GM21619 (cell line): Measurements from ENCODE around the gene NRXN3.

Experiments
- ATAC-seq: cut with Tn5 transposase; IDR thresholded peaks from one replicate; pipeline ENCODE4 v1.9.1; 2021; ENCODE audit not compliant: unreplicated experiment

The NRXN3 gene

GRCh38 chr14:78782551-78782950, 612.4 kb downstream of the NRXN3 start:
- ATAC-seq, result no peak

- ATAC-seq, result no peak
Observed at GRCh38 chr14:78785265-78785664, 615.1 kb downstream of the NRXN3 start.

GRCh38 chr14:78788467-78789360, 618.5 kb downstream of the NRXN3 start:
- no peak for ATAC-seq

GRCh38 chr14:78790271-78790670, 620.1 kb downstream of the NRXN3 start:
- ATAC-seq, result no peak

DNA sequence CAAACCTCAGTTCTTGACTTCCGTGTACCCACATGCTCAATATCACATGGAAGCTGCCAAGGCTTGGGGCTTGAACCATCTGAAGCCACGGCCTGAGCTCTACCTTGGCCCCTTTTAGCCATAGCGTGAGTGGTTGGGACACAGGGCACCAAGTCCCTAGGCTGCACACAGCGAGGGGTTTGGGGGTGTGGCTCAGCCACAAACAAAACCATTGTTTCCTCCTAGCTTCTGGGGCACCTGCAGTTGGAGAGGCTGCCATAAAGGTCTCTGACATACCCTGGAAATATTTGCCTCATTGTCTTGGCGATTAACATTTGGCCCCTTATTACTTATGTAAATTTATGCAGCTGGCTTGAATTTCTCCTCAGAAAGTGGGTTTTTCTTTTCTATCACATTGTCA, 628.6 kb downstream of the NRXN3 start:
- no peak for ATAC-seq

DNA sequence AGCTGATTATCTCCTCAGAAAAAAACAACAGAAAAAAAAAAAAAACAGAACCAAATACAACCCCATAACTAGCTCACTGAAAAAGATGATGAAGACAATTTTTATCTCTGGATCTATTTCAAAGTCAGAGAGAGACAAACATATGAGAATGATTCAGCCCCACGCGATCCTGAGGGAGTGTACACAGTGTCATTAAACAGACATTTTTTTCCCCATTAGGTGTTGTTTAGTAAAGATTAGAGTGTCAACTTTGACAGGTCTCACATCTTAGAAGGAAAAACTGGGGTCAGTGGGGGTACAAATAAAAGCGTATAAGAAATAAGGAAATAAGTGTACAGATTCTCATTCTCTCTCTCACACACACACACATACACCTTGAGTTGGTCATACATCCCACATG, 635.4 kb downstream of the NRXN3 start:
- no peak for ATAC-seq

DNA sequence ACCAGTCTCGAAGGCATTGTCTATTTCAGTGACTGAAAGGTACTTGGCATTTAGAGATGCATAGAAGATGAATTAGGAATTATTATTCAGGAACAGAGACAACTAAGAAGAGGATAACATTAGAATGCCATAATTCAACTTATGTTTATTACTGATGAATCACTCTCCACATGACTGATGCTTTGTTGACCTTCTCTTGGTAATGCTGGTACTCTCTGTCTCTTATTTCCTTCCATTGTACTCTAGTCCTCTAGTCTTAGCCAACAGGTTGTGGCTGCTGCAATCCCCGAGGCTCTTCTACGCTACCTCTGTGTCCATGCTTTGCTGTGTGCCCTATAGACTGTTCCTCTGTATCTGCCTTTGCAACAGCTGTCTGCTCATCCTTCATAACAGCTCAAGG, 652.9 kb downstream of the NRXN3 start:
- ATAC-seq, result no peak

DNA sequence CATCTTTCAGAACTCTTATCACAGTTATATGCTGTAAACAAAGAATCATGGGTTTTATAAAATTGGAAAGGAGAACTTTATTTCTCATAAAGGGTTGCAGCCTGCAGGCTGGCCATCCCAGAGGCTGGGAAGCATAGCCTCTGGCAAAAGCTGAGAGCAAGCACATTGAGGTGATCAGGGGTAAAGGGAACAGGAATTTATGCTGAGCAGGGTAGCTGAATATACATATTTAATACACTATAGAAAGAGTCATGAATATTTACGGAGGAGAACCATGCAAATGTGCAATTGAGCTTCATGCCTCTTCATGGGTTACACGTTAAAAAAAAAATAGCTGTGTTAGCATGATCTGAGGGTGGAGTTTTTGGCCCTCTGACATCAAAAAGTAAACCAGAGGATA, 653.3 kb downstream of the NRXN3 start:
- no peak for ATAC-seq

DNA sequence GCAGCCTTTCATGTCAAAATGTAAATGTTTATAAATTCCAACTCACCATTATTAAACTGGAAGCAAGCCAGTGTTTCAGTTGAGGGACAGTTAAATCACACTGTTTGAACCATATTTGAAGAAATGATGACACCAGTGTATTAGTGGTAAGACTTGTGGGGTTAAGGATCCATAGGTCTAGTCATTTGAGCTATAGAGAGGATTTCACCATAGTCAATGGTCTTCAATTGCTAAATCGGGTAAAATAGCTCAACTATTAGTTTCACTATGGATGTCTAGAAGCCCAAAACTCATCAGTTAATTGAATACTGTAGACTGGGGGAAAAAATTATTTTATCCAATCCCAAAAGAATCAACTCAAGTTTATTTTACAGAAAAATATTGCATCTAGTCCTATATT, 659.1 kb downstream of the NRXN3 start:
- peak; percentile 77 for ATAC-seq

GRCh38 chr14:78834766-78835451, 664.7 kb downstream of the NRXN3 start:
- no peak for ATAC-seq

- ATAC-seq, result no peak
Observed at GRCh38 chr14:78835909-78836308, 665.7 kb downstream of the NRXN3 start.

DNA sequence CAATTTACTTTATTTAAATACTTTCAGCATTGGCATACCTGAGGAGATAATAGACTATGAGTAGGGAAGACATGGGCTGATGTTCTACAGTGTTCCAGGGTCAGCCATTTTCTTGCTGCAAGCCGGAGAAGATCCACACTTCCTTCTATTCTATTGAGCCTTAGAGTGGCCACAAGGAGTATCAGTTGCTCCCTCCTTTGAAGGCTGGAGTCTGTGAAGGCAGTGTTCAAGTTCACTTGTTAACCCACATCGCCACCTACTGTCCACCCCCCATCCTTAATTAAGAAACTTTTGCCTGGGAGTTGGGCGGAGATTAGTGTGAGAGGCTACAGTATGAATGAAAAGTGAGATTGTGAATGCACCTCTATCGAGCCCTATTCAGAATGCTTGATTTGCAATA, 666.6 kb downstream of the NRXN3 start:
- peak; percentile 70 for ATAC-seq

- ATAC-seq, result no peak
Observed at GRCh38 chr14:78838959-78839358, 668.8 kb downstream of the NRXN3 start.

GRCh38 chr14:78840898-78841297, 670.7 kb downstream of the NRXN3 start:
- ATAC-seq, result no peak

DNA sequence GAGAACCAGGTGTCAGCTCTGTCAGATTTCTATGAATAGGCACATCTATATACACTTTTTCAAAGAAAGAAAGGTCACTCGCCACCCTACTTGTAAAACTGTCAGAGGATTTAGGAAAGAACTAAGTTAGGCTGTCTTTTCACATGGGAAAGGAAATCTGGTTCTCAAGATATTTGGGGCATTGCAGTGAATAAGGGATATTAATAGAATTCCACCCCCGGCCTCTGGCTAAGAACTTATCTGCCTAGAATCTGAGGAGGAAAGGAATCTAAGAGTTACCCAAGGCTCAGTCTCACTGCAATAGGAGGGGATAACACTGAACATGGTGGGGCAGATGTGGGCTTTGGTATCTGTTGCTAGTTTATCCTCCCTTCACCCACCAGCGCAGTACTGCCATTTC, 677.6 kb downstream of the NRXN3 start:
- ATAC-seq, result no peak

DNA sequence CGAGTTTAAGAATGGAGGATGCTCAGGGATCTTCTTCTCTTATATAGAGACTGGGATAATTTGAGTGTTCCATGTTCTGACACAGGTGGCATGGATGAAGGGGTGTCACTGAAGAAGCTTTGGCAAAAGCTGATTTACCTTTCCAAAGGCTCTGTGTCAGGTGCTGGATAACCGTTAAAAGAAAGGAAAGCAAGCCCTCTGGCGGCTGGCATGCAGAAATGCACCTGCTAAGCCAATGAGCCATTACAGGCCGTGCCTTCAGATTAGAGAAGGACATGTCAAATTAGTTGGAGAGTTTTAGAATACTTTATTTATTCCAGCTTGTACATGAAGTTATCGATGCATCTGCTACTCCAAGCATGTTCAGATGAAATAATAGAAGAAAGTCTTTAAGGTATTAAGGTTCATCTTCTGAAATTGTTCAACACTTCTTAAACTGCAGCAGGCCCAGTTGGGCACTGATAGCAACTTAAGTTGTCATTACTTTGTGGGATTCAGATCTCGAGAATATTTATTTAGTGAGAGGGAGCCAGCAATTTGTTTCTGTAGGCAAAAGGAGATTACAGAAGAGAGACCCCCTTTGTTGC, 678.2 kb downstream of the NRXN3 start:
- peak; percentile 88 for ATAC-seq

GRCh38 chr14:78849952-78850351, 679.8 kb downstream of the NRXN3 start:
- no peak for ATAC-seq

DNA sequence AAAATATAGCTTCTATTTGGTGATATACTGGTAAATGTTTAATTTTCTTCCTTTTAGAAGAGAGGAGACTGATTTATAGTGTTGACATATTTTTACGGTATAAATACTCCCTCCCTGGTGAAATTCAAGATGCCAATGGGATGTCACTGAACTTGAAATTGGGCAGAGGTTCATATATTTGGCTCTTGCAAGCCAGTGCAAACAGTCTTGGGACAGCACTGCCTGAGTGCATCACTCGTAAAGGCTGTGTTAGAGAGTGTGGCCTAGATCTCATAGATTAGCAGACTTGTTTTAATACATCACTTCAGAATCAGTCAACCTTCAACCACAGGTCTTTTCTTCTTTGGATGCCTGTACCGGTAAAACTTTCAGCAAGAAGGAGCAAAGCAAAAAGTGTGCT, 681.0 kb downstream of the NRXN3 start:
- no peak for ATAC-seq

DNA sequence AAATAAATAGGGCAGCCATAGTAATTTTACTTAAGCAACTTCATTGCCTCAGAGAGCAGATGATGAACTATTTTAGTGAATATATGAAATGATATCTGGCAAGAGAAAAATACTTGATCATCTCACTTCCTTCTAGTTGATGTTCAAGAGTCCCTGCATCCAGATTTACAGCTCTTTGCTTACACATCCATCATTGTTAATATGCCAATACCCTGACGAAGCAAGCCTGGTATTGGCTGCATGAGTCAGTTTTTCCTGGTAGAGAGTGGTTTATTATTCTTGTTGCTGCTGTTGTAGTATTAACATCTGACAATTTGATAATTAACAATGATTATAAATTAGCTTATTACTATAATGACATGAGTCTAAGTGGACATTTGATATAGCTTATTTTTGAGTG, 681.9 kb downstream of the NRXN3 start:
- ATAC-seq, result no peak

GRCh38 chr14:78857974-78858373, 687.8 kb downstream of the NRXN3 start:
- ATAC-seq, result no peak

GRCh38 chr14:78863143-78863542, 693.0 kb downstream of the NRXN3 start:
- ATAC-seq, result no peak

DNA sequence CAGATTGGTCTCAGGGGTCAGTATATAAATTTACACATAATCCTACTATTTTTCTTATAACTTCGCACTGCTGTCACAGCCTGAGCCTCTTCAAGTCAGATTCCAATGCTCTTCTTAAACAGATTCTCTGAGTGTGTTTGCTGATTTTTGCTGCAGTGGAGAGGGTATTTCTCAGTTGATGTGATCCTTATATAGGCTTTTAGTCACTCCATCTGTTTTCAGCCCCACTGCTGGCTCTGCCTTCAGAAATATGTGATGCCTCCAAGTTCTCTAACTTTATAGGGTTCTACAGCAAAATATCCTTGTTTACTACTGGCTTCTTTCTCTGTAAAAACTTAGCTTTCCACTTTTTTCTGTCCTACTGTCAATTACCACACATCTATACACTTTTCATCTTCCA, 702.7 kb downstream of the NRXN3 start:
- ATAC-seq, result no peak
